Measurements from ENCODE around the gene YEATS2. TPM values are rescaled to one million over a fixed set of nuclear protein-coding genes. Genes with fewer than 3 reads are reported as not detected.
"Not testable (repeated sequence)": the region's sequence is repeated elsewhere in the genome, so short reads cannot be mapped to it uniquely, and the experiment has no call there.

The YEATS2 gene
- total and polyA plus RNA-seq, 12 donors = 4.9 to 27.1 (median 14.0) TPM

- H3K4me3 ChIP-seq = peak overlapping the region in 1 of 4 donors; percentile 90
- DNase-seq = no peak
- H3K9me3 ChIP-seq (replicated peaks in 1 of 3) = no peaks in the 10 kb centered on the region
- WGBS, 4 donors = 70 to 75% (median 73%) methylated on average over 13 of the region's 13 CpGs
- peaks cover 0 to 20% of the 10 kb centered on the region in 2 donors for H3K4me1 ChIP-seq (replicated peaks in 1 of 2)
- no peaks in the 10 kb centered on the region for H3K36me3 ChIP-seq (replicated peaks in 1 of 2)
- H3K27ac ChIP-seq = peak overlapping the region in 3 of 5 donors; percentile 91 to 95 (median 94)
- intact Hi-C loops (cut with DNase I) = no loop called here
- no peaks in the 10 kb centered on the region for H3K27me3 ChIP-seq
- TF ChIP-seq POLR2A (IDR thresholded peaks at IDR 0.05) (no peak), CTCF (IDR thresholded peaks at IDR 0.05) (no peak)
Measured at GRCh38 chr3:183699238-183699947, 1.8 kb downstream of the YEATS2 start.

GRCh38 chr3:183701744-183702143 is 4.1 kb downstream of the YEATS2 start:
- Histone ChIP-seq H3K27me3 (no peaks in the 10 kb centered on the region), H3K4me3 (no peak overlapping the region), H3K27ac (no peak overlapping the region), H3K4me1 (replicated peaks in 1 of 2) (peaks cover 0 to 20% of the 10 kb centered on the region in 2 donors), H3K36me3 (replicated peaks in 1 of 2) (no peaks in the 10 kb centered on the region), H3K9me3 (replicated peaks in 1 of 3) (no peaks in the 10 kb centered on the region)
- TF ChIP-seq CTCF (IDR thresholded peaks at IDR 0.05) (no peak), POLR2A (IDR thresholded peaks at IDR 0.05) (no peak)
- no peak for DNase-seq
- WGBS, 4 donors = 96 to 99% (median 96%) methylated on average over 5 of the region's 5 CpGs
- intact Hi-C loops (cut with DNase I) = no loop called here

GRCh38 chr3:183703892-183704291 is 6.3 kb downstream of the YEATS2 start:
- DNase-seq; H3K9me3 ChIP-seq (replicated peaks in 1 of 3); H3K27me3 ChIP-seq; H3K27ac ChIP-seq; intact Hi-C loops (cut with DNase I); H3K4me3 ChIP-seq; H3K36me3 ChIP-seq (replicated peaks in 1 of 2): not testable (repeated sequence)
- 93 to 95% (median 94%) methylated on average over 6 of the region's 6 CpGs for WGBS, 4 donors
- peaks cover 0 to 11% of the 10 kb centered on the region in 2 donors for H3K4me1 ChIP-seq (replicated peaks in 1 of 2)

GRCh38 chr3:183710231-183710630 is 12.6 kb downstream of the YEATS2 start:
- TF ChIP-seq POLR2A (IDR thresholded peaks at IDR 0.05) = no peak
- Histone ChIP-seq H3K27ac (no peak overlapping the region), H3K4me1 (replicated peaks in 1 of 2) (no peaks in the 10 kb centered on the region), H3K27me3 (no peaks in the 10 kb centered on the region), H3K4me3 (no peak overlapping the region), H3K9me3 (replicated peaks in 1 of 3) (no peaks in the 10 kb centered on the region), H3K36me3 (replicated peaks in 1 of 2) (no peaks in the 10 kb centered on the region)
- intact Hi-C loops (cut with DNase I) = no loop called here
- DNase-seq = no peak

GRCh38 chr3:183711516-183711915 is 13.9 kb downstream of the YEATS2 start:
- no peak for TF ChIP-seq POLR2A (IDR thresholded peaks at IDR 0.05)
- no peak for TF ChIP-seq CTCF (IDR thresholded peaks at IDR 0.05)
- 94 to 97% (median 96%) methylated on average over 3 of the region's 3 CpGs for WGBS, 4 donors
- H3K9me3 ChIP-seq (replicated peaks in 1 of 3) = no peaks in the 10 kb centered on the region
- no peak overlapping the region for H3K4me3 ChIP-seq
- no peaks in the 10 kb centered on the region for H3K4me1 ChIP-seq (replicated peaks in 1 of 2)
- DNase-seq = no peak
- H3K36me3 ChIP-seq (replicated peaks in 1 of 2) = no peaks in the 10 kb centered on the region
- no peak overlapping the region for H3K27ac ChIP-seq
- intact Hi-C loops (cut with DNase I) = no loop called here
- H3K27me3 ChIP-seq = no peaks in the 10 kb centered on the region
